SH-SY5Y (cell line): ENCODE data around the gene MSN.

Experiments used
- GATA2 ChIP-seq: IDR thresholded peaks from 2 replicates; pipeline ENCODE4 v1.6.1; 2011; ENCODE audit warnings: mild to moderate bottlenecking, low read depth, low read length
- GATA3 ChIP-seq: IDR thresholded peaks from 2 replicates; pipeline ENCODE4 v1.6.1; 2011; ENCODE audit warnings: low read depth, mild to moderate bottlenecking, low read length, moderate library complexity

DNA sequence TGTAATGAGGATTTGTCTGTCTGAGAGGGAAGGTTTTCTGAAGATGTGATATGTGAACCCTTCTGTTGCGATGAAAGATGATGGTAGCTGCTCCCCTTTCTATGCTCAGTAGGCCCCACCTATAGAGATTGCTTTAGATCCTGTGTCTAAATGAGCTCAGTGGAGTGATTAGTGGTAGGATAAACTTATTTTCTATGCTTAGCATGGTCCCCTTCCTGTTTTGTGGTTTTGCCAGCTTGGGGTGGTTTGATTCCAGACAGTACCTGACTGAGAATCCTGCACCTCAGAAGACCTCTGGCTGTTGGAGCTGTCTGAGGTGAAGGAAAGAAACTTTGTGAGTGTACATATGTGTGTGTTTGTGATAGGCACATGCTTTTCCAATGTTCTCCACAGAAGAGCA is 17.7 kb downstream of the MSN start:
- TF ChIP-seq GATA3 (no peak), GATA2 (no peak)
